IMR-90 (cell line): ENCODE measurements around the gene CDC42BPG. TPM values are rescaled to one million over a fixed set of nuclear protein-coding genes. Genes with fewer than 3 reads are reported as not detected.
A peak's percentile ranks its signal among the peaks of the same experiment; 100 is the strongest.

Experiments used
- ATAC-seq: fragments of 200-7000 bp; cut with Tn5 transposase; 2 replicates; pipeline ENCODE4 v1.9.1; 2020; ENCODE audit warnings: low read depth, mild to moderate bottlenecking, moderate library complexity
- BruUV-seq: library from RNA; stranded (reverse); fragments of 400-500 nt; replicated peaks from 2 replicates; lab custom pipeline; 2021; lab: Mats Ljungman, UMichigan
- CTCF ChIA-PET: fragments of 300-600 bp; formaldehyde crosslinking; extraction: SDS; loops from one replicate; lab custom pipeline; 2021; ENCODE audit warnings: antibody characterized with exemption; lab: Yijun Ruan, JAX
- POLR2A ChIA-PET: fragments of 300-600 bp; sonication (Branson Sonifier 250); formaldehyde crosslinking; loops from one replicate; lab custom pipeline; 2022; ENCODE audit warnings: antibody characterized with exemption; ENCODE audit not compliant: unreplicated experiment; lab: Charles Lee
- DNase-seq: peaks from one replicate; pipeline ENCODE4 v3.0.0; 2013
- H2AFZ ChIP-seq: replicated peaks from 2 replicates; pipeline ENCODE3; 2013; ENCODE audit warnings: low read length, mild to moderate bottlenecking; ENCODE audit not compliant: poor library complexity
- H2AK5ac ChIP-seq: 2 replicates; pipeline ENCODE4 v1.6.1; 2013; ENCODE audit warnings: low read depth, low read length, inconsistent platforms
- H2AK9ac ChIP-seq: replicated peaks from 2 replicates; pipeline ENCODE3; 2013; ENCODE audit warnings: mild to moderate bottlenecking, low read depth, low read length, moderate library complexity; ENCODE audit not compliant: poor library complexity
- H2BK120ac ChIP-seq: 2 replicates; pipeline ENCODE4 v1.6.1; 2013; ENCODE audit warnings: low read depth, low read length, inconsistent platforms
- H2BK15ac ChIP-seq: 3 replicates; pipeline ENCODE4 v1.6.1; 2013; ENCODE audit warnings: low read depth, low read length, inconsistent platforms
- H2BK20ac ChIP-seq: 2 replicates; pipeline ENCODE4 v1.6.1; 2013; ENCODE audit warnings: low read depth, mild to moderate bottlenecking, inconsistent platforms, low read length, moderate library complexity
- H2BK5ac ChIP-seq: 2 replicates; pipeline ENCODE4 v1.6.1; 2013; ENCODE audit warnings: mild to moderate bottlenecking, low read depth, low read length, inconsistent platforms; ENCODE audit not compliant: poor library complexity, severe bottlenecking
- H3K14ac ChIP-seq: replicated peaks from 2 replicates; pipeline ENCODE4 v1.6.1; 2013; ENCODE audit warnings: low read depth, low read length, inconsistent platforms
- H3K18ac ChIP-seq: 2 replicates; pipeline ENCODE4 v1.6.1; 2013; ENCODE audit warnings: low read depth, low read length, control low read depth
- H3K23ac ChIP-seq: 2 replicates; pipeline ENCODE4 v1.6.1; 2013; ENCODE audit warnings: low read depth, low read length, inconsistent platforms
- H3K27ac ChIP-seq: 2 replicates; pipeline ENCODE4 v1.5.1; 2013; ENCODE audit warnings: mild to moderate bottlenecking, control low read depth, low read length; ENCODE audit not compliant: insufficient read depth
- H3K27me3 ChIP-seq: 2 replicates; pipeline ENCODE4 v1.6.1; 2013; ENCODE audit warnings: low read length; ENCODE audit not compliant: control insufficient read depth, insufficient read depth
- H3K36me3 ChIP-seq: 2 replicates; pipeline ENCODE4 v1.6.1; 2013; ENCODE audit warnings: low read length, mixed read lengths; ENCODE audit not compliant: control insufficient read depth, insufficient read depth
- H3K4ac ChIP-seq: 2 replicates; pipeline ENCODE4 v1.6.1; 2013; ENCODE audit warnings: low read depth, low read length, inconsistent platforms
- H3K4me1 ChIP-seq: 2 replicates; pipeline ENCODE4 v1.6.1; 2013; ENCODE audit warnings: low read length, mixed read lengths; ENCODE audit not compliant: control insufficient read depth, insufficient read depth
- H3K4me2 ChIP-seq: 2 replicates; pipeline ENCODE4 v1.6.1; 2013; ENCODE audit warnings: low read depth, mild to moderate bottlenecking, control low read depth, low read length, moderate library complexity
- H3K4me3 ChIP-seq: 2 replicates; pipeline ENCODE4 v1.5.1; 2013; ENCODE audit warnings: low read depth, mild to moderate bottlenecking, control low read depth, low read length, moderate library complexity; ENCODE audit not compliant: insufficient read depth
- H3K56ac ChIP-seq: 2 replicates; pipeline ENCODE4 v1.6.1; 2013; ENCODE audit warnings: low read length, inconsistent platforms; ENCODE audit not compliant: insufficient read depth; ENCODE audit errors: extremely low read depth
- H3K79me1 ChIP-seq, 2 experiments: 2 replicates each; pipeline ENCODE4 v1.6.1; 2013; ENCODE audit warnings: low read length in 2 of 2, inconsistent platforms in 1 of 2, low read depth in 1 of 2
- H3K9ac ChIP-seq: 2 replicates; pipeline ENCODE4 v1.6.1; 2013; ENCODE audit warnings: low read depth, low read length, control low read depth
- H3K9me1 ChIP-seq: 2 replicates; pipeline ENCODE4 v1.6.1; 2013; ENCODE audit warnings: low read length, inconsistent platforms; ENCODE audit not compliant: insufficient read depth
- H3K9me3 ChIP-seq: 2 replicates; pipeline ENCODE4 v1.6.1; 2013; ENCODE audit warnings: low read length; ENCODE audit not compliant: control insufficient read depth, insufficient read depth
- H4K20me1 ChIP-seq: 2 replicates; pipeline ENCODE4 v1.6.1; 2013; ENCODE audit warnings: low read length, inconsistent platforms; ENCODE audit not compliant: insufficient read depth
- H4K5ac ChIP-seq: 2 replicates; pipeline ENCODE4 v1.6.1; 2013; ENCODE audit warnings: mild to moderate bottlenecking, low read depth, low read length, control low read depth
- H4K8ac ChIP-seq, 2 experiments: 2 replicates each; pipeline ENCODE4 v1.6.1; 2013; ENCODE audit warnings: low read depth in 2 of 2, low read length in 2 of 2, control low read depth in 1 of 2, inconsistent platforms in 1 of 2
- H4K91ac ChIP-seq: 2 replicates; pipeline ENCODE4 v1.6.1; 2013; ENCODE audit warnings: low read depth, low read length, inconsistent platforms; ENCODE audit not compliant: insufficient read depth
- BHLHE40 ChIP-seq: fragments of 150-350 bp; IDR thresholded peaks from 2 replicates; pipeline ENCODE4 v1.6.1; 2016; ENCODE audit warnings: mild to moderate bottlenecking, low read depth, low read length
- CEBPB ChIP-seq: IDR thresholded peaks from 2 replicates; pipeline ENCODE4 v1.6.1; 2012; ENCODE audit warnings: low read depth, low read length, improper control_type of control experiment
- CHD1 ChIP-seq: IDR thresholded peaks from 2 replicates; pipeline ENCODE4 v1.6.1; 2012; ENCODE audit warnings: low read depth, low read length, improper control_type of control experiment
- FOS ChIP-seq: fragments of 150-350 bp; IDR thresholded peaks from 2 replicates; pipeline ENCODE4 v1.6.1; 2016; ENCODE audit warnings: low read depth, low read length
- MAFK ChIP-seq: IDR thresholded peaks from 2 replicates; pipeline ENCODE4 v1.6.1; 2012; ENCODE audit warnings: low read depth, low read length, improper control_type of control experiment
- MAZ ChIP-seq: IDR thresholded peaks from 2 replicates; pipeline ENCODE4 v1.6.1; 2012; ENCODE audit warnings: low read depth, mild to moderate bottlenecking, low read length, improper control_type of control experiment, moderate library complexity, borderline replicate concordance
- MXI1 ChIP-seq: IDR thresholded peaks from 2 replicates; pipeline ENCODE4 v1.6.1; 2012; ENCODE audit warnings: low read depth, mild to moderate bottlenecking, low read length, moderate library complexity, borderline replicate concordance
- POLR2A ChIP-seq: IDR thresholded peaks from 2 replicates; pipeline ENCODE4 v1.6.1; 2012; ENCODE audit warnings: mild to moderate bottlenecking, low read depth, low read length
- RAD21 ChIP-seq: IDR thresholded peaks from 2 replicates; pipeline ENCODE4 v1.6.1; 2012; ENCODE audit warnings: low read length, improper control_type of control experiment
- RCOR1 ChIP-seq: IDR thresholded peaks from 2 replicates; pipeline ENCODE4 v1.6.1; 2012; ENCODE audit warnings: mild to moderate bottlenecking, low read length, improper control_type of control experiment; ENCODE audit not compliant: insufficient replicate concordance
- RFX5 ChIP-seq: IDR thresholded peaks from 2 replicates; pipeline ENCODE4 v1.8.0; 2012; ENCODE audit warnings: low read depth, mild to moderate bottlenecking, low read length, moderate library complexity
- SMC3 ChIP-seq: fragments of 150-350 bp; IDR thresholded peaks from 2 replicates; pipeline ENCODE4 v1.6.1; 2016; ENCODE audit warnings: low read depth, mild to moderate bottlenecking, antibody characterized with exemption, low read length, moderate library complexity
- WGBS, 2 experiments: methylation state at CpG; one replicate each; pipeline versions ENCODE4 v1.1.5 to v1.1.7; 2013; ENCODE audit warnings: missing lambda C conversion rate in 2 of 2; ENCODE audit not compliant: insufficient read length in 1 of 2; ENCODE audit errors: extremely low coverage in 2 of 2; 5-methylcytosine and 5-hydroxymethylcytosine counted together
- dilution Hi-C: fragments of 300-500 bp; cut with HindIII; formaldehyde crosslinking; loops from one replicate; pipeline ENCODE4 v1.14.3; 2018; ENCODE audit warnings: low sequenced_read_pairs; ENCODE audit not compliant: unreplicated experiment
- in situ Hi-C: fragments of 300-500 bp; cut with MboI; formaldehyde crosslinking; loops from 3 replicates; pipeline ENCODE4 v1.14.3; 2019; ENCODE audit warnings: low sequenced_read_pairs, inconsistent platforms, mixed read lengths
- intact Hi-C: fragments of 100-400 bp; cut with micrococcal nuclease; formaldehyde crosslinking; loops from 2 replicates; pipeline ENCODE4 v1.10.0; 2022
- polyA plus RNA-seq, 3 experiments: library from polyadenylated mRNA; depleted of rRNA; stranded (reverse); fragments of >200 nt; gene quantifications; 2 replicates each; pipeline ENCODE4 v1.2.3, GENCODE V29; 2012; ENCODE audit warnings: low replicate concordance in 1 of 3
- total RNA-seq: library from RNA; depleted of rRNA; stranded (reverse); fragments of >200 nt; gene quantifications from 2 replicates; pipeline ENCODE4 v1.2.3, GENCODE V29; 2012
- TF ChIP-seq, protein P1 (sequence below): conservative IDR thresholded peaks from 2 replicates; pipeline ENCODE4 v1.5.1; 2012; ENCODE audit warnings: mild to moderate bottlenecking, low read depth, low read length, improper control_type of control experiment
- TF ChIP-seq, protein P2 (sequence below): fragments of 150-350 bp; IDR thresholded peaks from 2 replicates; pipeline ENCODE4 v1.6.1; 2017; ENCODE audit warnings: mild to moderate bottlenecking, antibody characterized with exemption, low read length, low read depth

The CDC42BPG gene
- total and polyA plus RNA-seq, 2 of the 4 experiments (the other 2 are of a cell fraction): under 0.01 to 0.12 TPM

DNA sequence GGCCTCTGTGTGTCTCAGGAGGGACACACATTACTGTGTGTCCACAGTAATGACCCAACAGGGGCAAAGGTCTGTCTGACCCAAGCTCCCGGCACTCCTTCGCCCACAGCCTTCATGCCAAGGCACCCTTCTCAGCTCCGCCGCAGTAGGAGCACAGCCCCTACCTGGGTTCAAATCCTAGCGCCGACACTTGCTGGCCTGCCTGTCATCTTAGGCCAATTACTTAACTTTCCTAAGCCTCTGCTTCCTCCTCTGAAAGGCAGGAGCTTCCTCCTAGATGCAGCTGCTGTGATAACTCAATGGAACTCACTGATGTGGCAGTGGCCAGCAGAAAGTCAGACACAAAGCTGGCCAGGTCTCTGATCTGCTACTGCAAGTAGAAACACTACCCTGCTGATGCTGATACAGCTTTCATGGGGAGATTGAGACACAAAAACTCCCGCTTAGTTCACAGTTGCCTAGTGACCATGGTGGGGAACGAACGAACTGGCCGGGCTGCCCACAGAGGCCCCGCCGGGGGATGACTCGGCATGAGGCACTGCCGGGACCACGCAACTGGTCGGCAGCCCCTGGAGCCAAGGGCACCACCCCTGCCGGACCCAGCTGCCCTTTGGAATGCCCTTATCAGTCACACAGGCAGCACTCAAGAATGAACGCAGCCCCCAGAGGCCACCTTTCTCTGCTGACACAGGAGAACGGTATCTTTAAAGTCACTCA lies 25.9 kb upstream of the CDC42BPG start:
- Histone ChIP-seq H3K4ac (peak overlapping the region; percentile 91), H3K9me3 (no peaks in the 10 kb centered on the region), H3K27ac (peak overlapping the region; percentile 67), H2BK5ac (peak overlapping the region; percentile 67), H4K20me1 (peaks cover 83% of the 10 kb centered on the region), H3K9ac (no peak overlapping the region), H3K4me3 (no peak overlapping the region), H4K8ac (peak overlapping the region; percentile 0 to 73; a peak in 2 of 4 replicates), H3K23ac (peak overlapping the region; percentile 94), H3K56ac (peak overlapping the region; percentile 20), H3K4me2 (peak overlapping the region; percentile 26), H3K27me3 (no peaks in the 10 kb centered on the region), H3K14ac (peak overlapping the region; percentile 82), H3K18ac (peak overlapping the region; percentile 7; the same call in 1 of the 2 replicates), H4K91ac (peak overlapping the region; percentile 35), H3K9me1 (peaks cover 47% of the 10 kb centered on the region), H2AK9ac (peak overlapping the region; percentile 85), H3K4me1 (peaks cover 43% of the 10 kb centered on the region), H2AFZ (peak overlapping the region; percentile 74), H3K36me3 (peaks cover 38% of the 10 kb centered on the region), H2AK5ac (peak overlapping the region; percentile 94), H2BK120ac (peak overlapping the region; percentile 86), H4K5ac (no peak overlapping the region), H2BK15ac (peak overlapping the region; percentile 27; the same call in 1 of the 3 replicates), H2BK20ac (peak overlapping the region; percentile 32; the same call in 1 of the 2 replicates), H3K79me1 (peaks cover 14 to 75% of the 10 kb centered on the region in 2 experiments; a peak in 3 of 4 replicates)
- DNase-seq: peak; percentile 78
- in situ Hi-C loops (no loop called here), intact Hi-C loops (loop anchor here (1.0 kb wide), 1 partner anchor 8 kb away; the partner anchor contains the start of gene EHD1), dilution Hi-C loops (no loop called here)
- ChIA-PET POLR2A (no interaction called here), CTCF (interaction anchor here (1.0 kb wide), 1 partner anchor 18 kb away, joined by 3 read pairs; no protein-coding TSS in a partner anchor)
- no TSS peak for BruUV-seq
- ATAC-seq: peak; percentile 40
- WGBS, 2 experiments: 26% methylated on average over 7 of the region's 19 CpGs; no CpG with 5 or more reads in 1 of the 2 experiments
- no peak for TF ChIP-seq RAD21
- TF ChIP-seq, protein P1, sequence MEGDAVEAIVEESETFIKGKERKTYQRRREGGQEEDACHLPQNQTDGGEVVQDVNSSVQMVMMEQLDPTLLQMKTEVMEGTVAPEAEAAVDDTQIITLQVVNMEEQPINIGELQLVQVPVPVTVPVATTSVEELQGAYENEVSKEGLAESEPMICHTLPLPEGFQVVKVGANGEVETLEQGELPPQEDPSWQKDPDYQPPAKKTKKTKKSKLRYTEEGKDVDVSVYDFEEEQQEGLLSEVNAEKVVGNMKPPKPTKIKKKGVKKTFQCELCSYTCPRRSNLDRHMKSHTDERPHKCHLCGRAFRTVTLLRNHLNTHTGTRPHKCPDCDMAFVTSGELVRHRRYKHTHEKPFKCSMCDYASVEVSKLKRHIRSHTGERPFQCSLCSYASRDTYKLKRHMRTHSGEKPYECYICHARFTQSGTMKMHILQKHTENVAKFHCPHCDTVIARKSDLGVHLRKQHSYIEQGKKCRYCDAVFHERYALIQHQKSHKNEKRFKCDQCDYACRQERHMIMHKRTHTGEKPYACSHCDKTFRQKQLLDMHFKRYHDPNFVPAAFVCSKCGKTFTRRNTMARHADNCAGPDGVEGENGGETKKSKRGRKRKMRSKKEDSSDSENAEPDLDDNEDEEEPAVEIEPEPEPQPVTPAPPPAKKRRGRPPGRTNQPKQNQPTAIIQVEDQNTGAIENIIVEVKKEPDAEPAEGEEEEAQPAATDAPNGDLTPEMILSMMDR: no peak
- peak; percentile 16; the same call in 1 of the 2 replicates for TF ChIP-seq BHLHE40
- TF ChIP-seq RCOR1: no peak
- TF ChIP-seq MXI1: peak; percentile 29; the same call in 1 of the 2 replicates
- no peak for TF ChIP-seq SMC3
- no peak for TF ChIP-seq CHD1
- peak; percentile 55 for TF ChIP-seq MAFK
- TF ChIP-seq RFX5: no peak
- TF ChIP-seq FOS: peak; percentile 58
- peak; percentile 27; the same call in 1 of the 2 replicates for TF ChIP-seq POLR2A
- TF ChIP-seq, protein P2, sequence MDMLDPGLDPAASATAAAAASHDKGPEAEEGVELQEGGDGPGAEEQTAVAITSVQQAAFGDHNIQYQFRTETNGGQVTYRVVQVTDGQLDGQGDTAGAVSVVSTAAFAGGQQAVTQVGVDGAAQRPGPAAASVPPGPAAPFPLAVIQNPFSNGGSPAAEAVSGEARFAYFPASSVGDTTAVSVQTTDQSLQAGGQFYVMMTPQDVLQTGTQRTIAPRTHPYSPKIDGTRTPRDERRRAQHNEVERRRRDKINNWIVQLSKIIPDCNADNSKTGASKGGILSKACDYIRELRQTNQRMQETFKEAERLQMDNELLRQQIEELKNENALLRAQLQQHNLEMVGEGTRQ: no peak
- TF ChIP-seq CEBPB: peak; percentile 70
- peak; percentile 30; the same call in 1 of the 2 replicates for TF ChIP-seq MAZ
